Hippocampal formation (tissue), 2 donors: ENCODE data around the gene MPP2.
"Not testable (repeated sequence)": the region's sequence is repeated elsewhere in the genome, so short reads cannot be mapped to it uniquely, and the experiment has no call there.

ENCODE experiments used
- DNase-seq, 2 donors: peaks; one replicate each; lab custom pipeline; 2025; lab: John Stamatoyannopoulos, UW

MPP2 gene

GRCh38 chr17:43875476-43876147, 31.7 kb downstream of the MPP2 start:
- DNase-seq: no peak

DNA sequence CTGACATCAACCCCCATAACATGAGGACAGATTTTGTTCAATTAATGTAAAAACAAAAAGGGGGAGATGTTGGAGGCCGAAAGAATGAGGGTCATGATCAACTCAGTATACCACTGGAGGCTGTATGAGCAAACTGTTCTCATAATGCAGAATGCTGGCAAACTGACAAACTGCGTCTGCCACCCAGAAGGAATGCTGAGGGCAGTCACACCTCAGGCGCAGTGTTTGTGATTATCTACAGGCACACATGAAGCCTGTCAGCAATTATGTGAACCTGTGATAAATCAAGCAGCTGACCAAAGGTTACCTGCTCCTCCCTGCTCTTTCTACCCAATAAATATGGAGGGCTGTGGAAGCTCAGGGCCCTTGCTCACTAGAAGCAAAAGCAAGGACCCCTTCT, 33.0 kb downstream of the MPP2 start:
- no peak for DNase-seq

GRCh38 chr17:43873815-43874214, 33.5 kb downstream of the MPP2 start:
- DNase-seq: no peak

DNA sequence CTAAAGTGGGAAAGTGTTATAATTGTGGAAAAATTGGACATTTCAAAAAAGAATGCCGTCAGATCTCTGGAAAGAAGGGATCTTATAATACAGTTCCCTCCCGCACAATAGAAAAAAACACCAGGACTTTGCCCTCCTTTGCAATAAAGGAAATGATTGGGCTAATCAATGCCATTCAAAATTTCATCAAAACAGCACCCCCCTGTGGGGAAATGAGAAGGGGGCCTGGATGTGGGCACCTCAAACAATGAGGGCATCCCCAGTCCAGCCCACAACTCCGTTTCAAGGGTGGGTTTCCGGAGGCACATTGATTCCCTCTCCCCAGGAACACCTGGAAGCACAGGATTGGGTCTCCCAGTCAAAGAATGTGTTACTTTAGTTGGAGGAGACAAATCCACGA, 34.2 kb downstream of the MPP2 start:
- no peak for DNase-seq

DNA sequence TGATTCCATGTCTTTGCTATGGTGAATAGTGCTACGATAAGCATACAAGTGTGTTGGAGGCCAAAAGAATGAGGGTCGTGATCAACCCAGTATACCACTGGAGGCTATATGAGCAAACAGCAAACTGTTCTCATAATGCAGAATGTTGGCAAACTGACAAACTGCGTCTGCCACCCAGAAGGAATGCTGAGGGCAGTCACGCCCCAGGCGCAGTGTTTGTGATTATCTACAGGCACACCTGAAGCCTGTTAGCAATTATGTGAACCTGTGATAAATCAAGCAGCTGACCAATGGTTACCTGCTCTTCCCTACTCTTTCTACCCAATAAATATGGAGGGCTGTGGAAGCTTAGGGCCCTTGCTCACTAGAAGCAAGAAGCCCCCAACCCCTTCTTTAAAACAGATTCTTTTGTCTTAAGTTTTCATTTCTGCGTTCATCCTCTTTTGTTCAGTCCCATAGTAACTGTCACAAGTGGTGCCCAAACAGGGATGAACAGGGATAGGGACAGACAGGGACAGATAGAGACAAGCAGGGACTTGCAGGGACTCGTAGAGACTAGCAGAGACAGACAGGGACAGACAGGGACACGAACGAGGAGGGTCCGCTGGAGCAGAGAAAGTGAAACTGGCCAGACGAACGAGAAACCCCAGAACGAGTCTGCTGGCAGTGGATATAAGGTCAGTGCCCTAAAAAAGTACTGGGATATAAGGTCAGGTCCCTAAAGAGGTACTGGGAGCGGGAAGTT, 35.2 kb downstream of the MPP2 start:
- DNase-seq: no peak

- not testable (repeated sequence) for DNase-seq
Measured at GRCh38 chr17:43869031-43869430, 38.3 kb downstream of the MPP2 start.

- DNase-seq: no peak
Measured at GRCh38 chr17:43868226-43868994, 38.9 kb downstream of the MPP2 start.

DNA sequence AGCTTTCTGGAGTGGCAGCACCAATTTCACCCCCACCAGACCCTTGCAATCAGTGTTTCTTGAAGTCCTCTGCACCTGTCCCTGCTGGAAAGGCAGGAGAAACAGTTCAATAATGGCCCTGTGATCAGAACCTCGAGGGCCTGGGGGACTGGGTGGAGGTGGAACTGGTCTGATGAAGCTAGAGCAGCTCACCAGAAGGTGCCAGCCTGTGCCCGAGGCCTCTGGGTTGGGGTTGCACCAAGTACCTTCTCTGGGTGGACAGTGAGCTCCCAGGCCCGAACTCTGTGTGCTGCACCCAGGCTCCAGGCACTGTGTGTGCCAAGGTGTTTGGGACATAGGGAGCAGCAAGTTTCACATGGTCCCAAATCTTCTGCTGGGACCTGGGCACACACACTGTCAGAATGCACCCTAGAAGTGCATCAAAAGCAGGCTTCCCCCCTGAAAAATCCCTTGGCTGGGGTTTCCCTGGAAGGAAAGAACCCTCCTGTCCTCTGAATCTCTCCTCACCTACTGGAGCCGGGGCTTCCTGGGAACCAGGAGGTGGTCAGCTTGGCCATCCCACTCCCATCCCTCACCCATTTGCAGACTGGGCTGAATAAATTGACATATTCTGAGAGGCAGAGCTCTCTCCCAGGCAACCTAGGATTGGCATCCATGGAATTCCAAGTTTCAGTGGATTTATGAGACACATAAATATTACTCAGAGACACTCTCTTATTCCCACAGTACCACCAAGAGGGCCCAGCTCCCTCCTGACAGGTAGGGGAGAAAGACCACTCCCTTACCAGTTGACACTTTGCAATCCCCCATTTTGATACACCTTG, 43.0 kb downstream of the MPP2 start:
- no peak for DNase-seq

DNA sequence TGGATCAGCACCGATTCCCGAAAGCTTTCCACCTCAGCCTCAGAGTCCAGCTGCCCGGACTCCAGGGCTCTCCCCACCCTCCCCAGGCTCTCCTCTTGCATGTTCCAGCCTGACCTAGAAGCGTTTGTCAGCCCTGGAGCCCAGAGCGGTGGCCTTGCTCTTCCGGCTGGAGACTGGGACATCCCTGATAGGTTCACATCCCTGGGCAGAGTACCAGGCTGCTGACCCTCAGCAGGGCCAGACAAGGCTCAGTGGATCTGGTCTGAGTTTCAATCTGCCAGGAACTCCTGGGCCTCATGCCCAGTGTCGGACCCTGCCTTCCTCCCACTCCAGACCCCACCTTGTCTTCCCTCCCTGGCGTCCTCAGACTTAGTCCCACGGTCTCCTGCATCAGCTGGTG, 45.4 kb downstream of the MPP2 start:
- no peak for DNase-seq

DNA sequence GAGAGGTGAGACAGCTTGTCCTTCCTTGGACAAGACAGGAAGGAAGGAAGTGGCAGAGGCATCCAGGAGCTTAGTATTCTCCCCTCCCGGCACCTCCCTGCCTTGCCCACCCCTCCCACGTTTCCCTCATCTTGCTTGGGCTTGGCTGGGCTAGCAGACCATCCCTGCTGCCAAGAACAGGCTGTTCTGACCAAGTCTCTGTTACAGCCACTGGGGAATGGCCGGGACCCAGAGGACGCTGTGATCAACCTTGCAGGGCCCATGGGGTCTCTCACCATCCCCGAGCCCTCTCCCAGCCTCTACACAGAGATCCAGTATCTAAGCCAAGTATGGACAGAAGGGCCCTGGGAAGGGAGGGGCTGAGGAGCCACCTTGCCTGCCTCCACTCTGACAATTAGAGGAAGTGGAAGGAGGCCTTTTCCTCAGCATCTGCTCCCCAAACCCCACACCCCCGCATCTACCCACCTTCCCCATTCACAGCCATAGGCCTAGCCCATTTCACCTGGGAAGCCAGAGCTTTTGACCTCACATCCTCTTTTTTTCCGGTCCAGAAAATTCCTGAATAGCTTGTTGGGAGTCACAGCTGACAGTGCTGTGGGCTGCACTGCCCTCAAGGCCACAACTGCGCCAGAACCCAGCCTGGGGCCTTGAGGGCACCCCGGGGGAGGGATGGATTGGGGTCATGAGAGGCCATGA, 46.3 kb downstream of the MPP2 start:
- no peak for DNase-seq

DNA sequence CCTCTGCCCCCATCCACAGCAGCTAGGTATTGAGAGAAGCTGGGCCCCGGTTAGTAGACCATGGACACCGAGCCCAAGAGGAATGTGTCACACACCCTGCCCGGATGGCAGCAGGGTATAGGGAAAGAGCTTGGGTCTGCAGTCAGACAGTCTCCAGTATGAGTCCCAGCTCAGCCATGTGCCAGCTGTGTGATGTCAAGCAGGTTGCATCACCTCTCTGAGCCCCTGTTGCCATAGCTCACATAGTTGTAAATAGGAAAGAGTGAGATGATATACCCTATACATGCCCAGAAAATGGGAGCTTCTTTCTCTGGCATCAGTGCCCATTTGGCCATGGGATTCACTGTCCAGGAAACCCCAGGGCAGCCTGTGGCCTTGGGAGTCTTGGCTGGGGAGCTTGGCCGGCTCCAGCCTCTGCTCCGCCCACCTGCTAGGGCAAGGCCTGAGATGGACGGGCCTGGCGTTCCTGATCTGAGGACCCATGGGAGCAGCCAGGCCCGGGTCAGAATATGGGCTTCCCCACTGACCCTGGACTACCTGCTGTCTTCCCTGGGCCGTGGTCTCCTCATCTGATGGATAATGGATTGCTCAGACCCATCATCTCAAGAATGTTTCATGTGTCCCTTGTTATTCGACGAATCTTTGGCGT, 47.1 kb downstream of the MPP2 start:
- no peak for DNase-seq

DNA sequence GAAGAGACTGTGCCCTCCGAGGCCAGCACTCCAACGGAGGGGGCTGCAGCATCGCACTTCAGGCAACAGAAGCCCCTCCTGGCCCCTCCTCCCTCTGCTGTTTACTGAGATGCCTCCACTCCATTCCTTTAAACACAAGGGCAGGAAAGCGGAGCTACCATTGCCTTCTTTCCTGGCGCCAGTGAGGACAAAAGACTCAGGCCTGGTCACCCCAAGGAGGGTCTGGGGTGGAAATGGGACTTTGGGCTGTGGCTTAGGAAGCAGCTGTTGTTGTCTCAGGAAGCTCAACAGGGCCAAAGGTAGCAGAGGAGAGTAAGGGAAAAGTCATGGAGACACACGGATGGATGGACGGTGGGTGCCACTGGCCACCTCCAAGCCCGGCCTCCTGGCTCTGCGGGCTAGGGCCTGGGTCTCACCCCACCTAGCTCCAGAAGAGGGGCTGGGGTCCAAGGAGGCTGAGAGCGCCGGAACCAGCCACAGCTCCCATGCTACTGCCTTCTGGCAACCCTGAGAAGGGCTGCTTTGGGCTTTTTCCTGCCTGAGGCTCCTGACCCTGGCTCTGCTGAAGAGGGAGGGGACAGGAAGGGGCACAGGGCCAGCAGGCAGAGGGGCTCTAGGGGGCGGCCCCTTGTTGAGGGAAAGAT, 49.3 kb downstream of the MPP2 start:
- no peak for DNase-seq

GRCh38 chr17:43857141-43857540, 50.2 kb downstream of the MPP2 start:
- DNase-seq: no peak

GRCh38 chr17:43856141-43856540, 51.2 kb downstream of the MPP2 start:
- no peak for DNase-seq

- no peak for DNase-seq
Measured at GRCh38 chr17:43855061-43855460, 52.3 kb downstream of the MPP2 start.

DNA sequence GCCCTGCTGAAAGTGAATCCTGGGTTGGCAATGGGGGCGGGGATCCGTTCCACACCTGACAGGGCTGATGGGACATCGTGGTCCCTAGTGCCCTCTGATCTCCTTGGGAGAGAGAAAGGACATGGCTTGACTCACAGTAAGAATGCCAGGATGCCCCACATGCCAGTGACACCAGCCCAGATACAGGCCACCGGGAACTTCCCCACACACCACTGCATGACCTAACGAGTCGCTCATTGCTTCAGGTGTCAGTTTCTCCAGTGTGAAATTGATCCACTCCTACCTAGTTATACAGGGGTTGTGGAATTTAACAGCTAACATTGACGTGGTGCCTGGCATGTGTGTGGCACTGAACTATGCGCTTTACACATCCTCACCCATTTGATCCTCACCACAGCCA, 52.8 kb downstream of the MPP2 start:
- no peak for DNase-seq

DNA sequence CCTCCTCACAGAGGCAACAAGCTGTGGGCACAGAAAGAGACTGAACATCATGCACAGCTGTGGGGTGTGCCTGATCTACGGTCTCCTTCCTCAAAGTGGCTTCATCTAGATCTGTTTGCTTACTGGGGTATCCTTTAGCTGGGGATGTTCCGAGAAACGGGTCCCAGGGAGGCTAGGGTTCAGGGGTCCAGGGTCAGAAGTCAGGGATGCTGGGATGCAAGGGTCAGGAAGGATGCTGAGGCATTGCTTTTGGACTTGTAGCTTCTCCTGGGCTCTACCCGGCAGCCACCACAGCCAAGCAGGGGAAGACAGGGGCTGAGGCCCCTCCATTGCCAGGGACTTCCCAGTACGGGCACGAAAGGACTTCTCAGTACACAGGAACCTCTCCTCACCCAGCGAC, 53.8 kb downstream of the MPP2 start:
- no peak for DNase-seq

- DNase-seq: no peak
Measured at GRCh38 chr17:43852571-43852970, 54.8 kb downstream of the MPP2 start.

DNA sequence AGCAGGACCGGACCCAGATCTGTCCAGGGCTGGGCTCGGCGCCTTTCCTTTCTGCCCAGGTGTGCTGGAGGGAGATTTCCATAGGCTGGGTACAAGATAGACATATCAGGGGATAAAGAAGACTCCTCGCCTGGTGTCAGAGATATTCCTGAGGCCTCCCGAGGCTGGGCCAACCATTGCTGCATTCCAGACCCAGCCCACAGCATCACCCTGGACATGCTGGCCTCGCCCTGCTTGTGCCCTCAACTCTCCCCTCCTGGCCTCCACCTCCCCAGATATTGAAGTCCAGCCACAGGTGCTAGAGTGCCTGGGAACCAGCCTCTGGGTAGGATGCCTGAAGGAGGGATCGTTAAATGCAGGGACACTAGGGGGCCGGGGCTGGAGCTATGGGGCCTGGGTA, 58.2 kb downstream of the MPP2 start:
- no peak for DNase-seq

DNA sequence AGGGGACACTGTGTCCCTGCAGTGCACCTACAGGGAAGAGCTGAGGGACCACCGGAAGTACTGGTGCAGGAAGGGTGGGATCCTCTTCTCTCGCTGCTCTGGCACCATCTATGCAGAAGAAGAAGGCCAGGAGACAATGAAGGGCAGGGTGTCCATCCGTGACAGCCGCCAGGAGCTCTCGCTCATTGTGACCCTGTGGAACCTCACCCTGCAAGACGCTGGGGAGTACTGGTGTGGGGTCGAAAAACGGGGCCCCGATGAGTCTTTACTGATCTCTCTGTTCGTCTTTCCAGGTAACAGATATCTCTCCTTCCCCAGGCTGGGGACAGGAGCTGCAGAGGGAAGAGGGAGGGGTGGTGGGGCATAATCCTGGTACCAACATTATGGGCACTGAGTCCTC, 58.7 kb downstream of the MPP2 start:
- no peak for DNase-seq
